Amygdala (tissue), 56 donors: ENCODE data around the gene GAK.

Source experiments
- DNase-seq, 56 donors: peaks; one replicate each; lab custom pipeline; 2025; lab: John Stamatoyannopoulos, UW

The GAK gene

GRCh38 chr4:856225-856901 lies 75.8 kb downstream of the GAK start:
- DNase-seq = no peak

GRCh38 chr4:855880-856224 lies 76.3 kb downstream of the GAK start:
- no peak for DNase-seq

GRCh38 chr4:854356-854755 lies 77.8 kb downstream of the GAK start:
- DNase-seq = no peak

- no peak for DNase-seq
These were observed 78.7 kb downstream of the GAK start for GRCh38 chr4:853416-853781.

GRCh38 chr4:851701-852430 lies 80.2 kb downstream of the GAK start:
- DNase-seq = no peak

GRCh38 chr4:850323-850945 lies 81.7 kb downstream of the GAK start:
- no peak for DNase-seq

- no peak for DNase-seq
These were observed 82.5 kb downstream of the GAK start for GRCh38 chr4:849478-850175.

- no peak for DNase-seq
These were observed 83.2 kb downstream of the GAK start for GRCh38 chr4:848803-849477.

- no peak for DNase-seq
These were observed 83.8 kb downstream of the GAK start for GRCh38 chr4:848307-848691.

- peak in 4 of 56 donors; percentile 12 to 61 (median 32) for DNase-seq
These were observed 86.3 kb downstream of the GAK start for GRCh38 chr4:845836-846251.

- no peak for DNase-seq
These were observed 86.8 kb downstream of the GAK start for GRCh38 chr4:845233-845835.

- DNase-seq = no peak
These were observed 87.3 kb downstream of the GAK start for GRCh38 chr4:844752-845232.

GRCh38 chr4:839675-840443 lies 92.3 kb downstream of the GAK start:
- DNase-seq = no peak

- DNase-seq = no peak
These were observed 94.3 kb downstream of the GAK start for GRCh38 chr4:837772-838171.

- DNase-seq = peak in 10 of 56 donors; percentile 15 to 56 (median 34)
These were observed 95.3 kb downstream of the GAK start for GRCh38 chr4:836750-837301.

GRCh38 chr4:836003-836511 lies 96.1 kb downstream of the GAK start:
- no peak for DNase-seq

- no peak for DNase-seq
These were observed 96.7 kb downstream of the GAK start for GRCh38 chr4:835148-836002.
